Thoracic aorta (tissue), 2 donors: ENCODE results near the gene CNPY1. TPM values are rescaled to one million over a fixed set of nuclear protein-coding genes. Genes with fewer than 3 reads are reported as not detected.
"Not testable (repeated sequence)": the region's sequence is repeated elsewhere in the genome, so short reads cannot be mapped to it uniquely, and the experiment has no call there.

Experiments used
- ATAC-seq: fragments of 150-250 bp; one replicate; pipeline ENCODE4 v1.8.0; 2017; ENCODE audit warnings: low read depth; ENCODE audit not compliant: insufficient number of reproducible peaks, low FRiP score
- DNase-seq: peaks from one replicate; pipeline ENCODE4 v3.0.0-alpha.2; 2020; ENCODE audit warnings: low spot score
- H3K27ac ChIP-seq, 2 donors: fragments of 200-600 bp; sonication (generic); 1 replicate in 1 of 2; 2 replicates in 1 of 2; pipeline ENCODE4 v1.5.1; 2016; ENCODE audit warnings: mild to moderate bottlenecking in 2 of 2, moderate library complexity in 2 of 2
- H3K27me3 ChIP-seq: fragments of 200-600 bp; sonication (generic); replicated peaks from 2 replicates; pipeline ENCODE4 v1.6.0; 2016; ENCODE audit warnings: mild to moderate bottlenecking; ENCODE audit not compliant: insufficient read depth
- H3K36me3 ChIP-seq: fragments of 200-600 bp; sonication (generic); one replicate; pipeline ENCODE4 v1.5.1; 2016
- H3K4me1 ChIP-seq, 2 donors: fragments of 200-600 bp; sonication (generic); 1 replicate in 1 of 2; 2 replicates in 1 of 2; pipeline versions ENCODE4 v1.5.1 to v1.6.0; 2016; ENCODE audit warnings: low read depth in 2 of 2, mild to moderate bottlenecking in 1 of 2; ENCODE audit not compliant: control insufficient read depth in 1 of 2
- H3K4me3 ChIP-seq: fragments of 200-600 bp; sonication (generic); 2 replicates; pipeline ENCODE4 v1.5.1; 2016; ENCODE audit warnings: mild to moderate bottlenecking
- H3K9me3 ChIP-seq: fragments of 200-600 bp; sonication (generic); 2 replicates; pipeline ENCODE4 v1.5.1; 2016
- CTCF ChIP-seq: fragments of 200-600 bp; sonication (generic); IDR thresholded peaks from one replicate; pipeline ENCODE4 v1.5.1; 2019; ENCODE audit warnings: antibody characterized with exemption
- total RNA-seq, 2 donors: library from RNA; depleted of rRNA; stranded (reverse); fragments of >200 nt; gene quantifications; one replicate each; pipeline versions ENCODE4 v1.1.0 to v1.2.3, GENCODE V29; 2016

The CNPY1 gene
- total RNA-seq, 2 donors from 2014 or later = not detected

- H3K4me3 ChIP-seq = no peak overlapping the region
- H3K36me3 ChIP-seq = no peaks in the 10 kb centered on the region
Measured at GRCh38 chr7:155568333-155568660, 21.9 kb upstream of the CNPY1 start.

GRCh38 chr7:155567646-155568332 lies 21.4 kb upstream of the CNPY1 start:
- ATAC-seq = no peak
- no peak overlapping the region for H3K4me3 ChIP-seq
- no peaks in the 10 kb centered on the region for H3K4me1 ChIP-seq
- H3K27me3 ChIP-seq = no peaks in the 10 kb centered on the region
- no peak for DNase-seq
- TF ChIP-seq CTCF = no peak
- no peaks in the 10 kb centered on the region for H3K9me3 ChIP-seq
- no peak overlapping the region for H3K27ac ChIP-seq
- no peaks in the 10 kb centered on the region for H3K36me3 ChIP-seq

More at GRCh38 chr7:155568333-155568660, 21.9 kb upstream of the CNPY1 start:
- Histone ChIP-seq H3K9me3 (no peaks in the 10 kb centered on the region), H3K4me1 (no peaks in the 10 kb centered on the region), H3K27me3 (no peaks in the 10 kb centered on the region), H3K27ac (no peak overlapping the region)
- TF ChIP-seq CTCF = no peak
- DNase-seq (no peak), ATAC-seq (no peak)

GRCh38 chr7:155566011-155566836 lies 19.9 kb upstream of the CNPY1 start:
- Histone ChIP-seq H3K36me3 (no peaks in the 10 kb centered on the region), H3K9me3 (no peaks in the 10 kb centered on the region), H3K4me3 (no peak overlapping the region), H3K27ac (no peak overlapping the region), H3K27me3 (no peaks in the 10 kb centered on the region), H3K4me1 (no peaks in the 10 kb centered on the region)
- DNase-seq (no peak), ATAC-seq (no peak)
- no peak for TF ChIP-seq CTCF

- no peaks in the 10 kb centered on the region for H3K9me3 ChIP-seq
- H3K4me3 ChIP-seq = no peak overlapping the region
- no peak for TF ChIP-seq CTCF
- no peaks in the 10 kb centered on the region for H3K27me3 ChIP-seq
- H3K27ac ChIP-seq = no peak overlapping the region
- no peaks in the 10 kb centered on the region for H3K4me1 ChIP-seq
- DNase-seq (no peak), ATAC-seq (no peak)
- H3K36me3 ChIP-seq = no peaks in the 10 kb centered on the region
Measured at GRCh38 chr7:155565596-155565995, 19.2 kb upstream of the CNPY1 start.

- DNase-seq, H3K36me3 ChIP-seq, H3K4me3 ChIP-seq, H3K27ac ChIP-seq, ATAC-seq, H3K27me3 ChIP-seq, H3K9me3 ChIP-seq, H3K4me1 ChIP-seq: not testable (repeated sequence)
Measured at GRCh38 chr7:155562976-155563375, 16.6 kb upstream of the CNPY1 start.
